OCI-LY7 (cell line): Measurements from ENCODE around the gene MYH11. TPM values are rescaled to one million over a fixed set of nuclear protein-coding genes. Genes with fewer than 3 reads are reported as not detected.
"Not testable (repeated sequence)": the region's sequence is repeated elsewhere in the genome, so short reads cannot be mapped to it uniquely, and the experiment has no call there.

Experiments
- BruUV-seq: library from RNA; stranded (reverse); fragments of 400-500 nt; replicated peaks from 2 replicates; lab custom pipeline; 2021; lab: Mats Ljungman, UMichigan
- CTCF ChIA-PET: fragments of 300-600 bp; sonication (Branson Sonifier 250); formaldehyde crosslinking; loops from one replicate; lab custom pipeline; 2022; ENCODE audit warnings: antibody characterized with exemption; ENCODE audit not compliant: unreplicated experiment; lab: Charles Lee
- POLR2A ChIA-PET: fragments of 300-600 bp; sonication (Branson Sonifier 250); formaldehyde crosslinking; loops from one replicate; lab custom pipeline; 2022; ENCODE audit warnings: antibody characterized with exemption; lab: Charles Lee
- DNase-seq: peaks from one replicate; pipeline ENCODE4 v3.0.0-alpha.2; 2015; ENCODE audit warnings: low spot score
- H2AFZ ChIP-seq: fragments of 200-600 bp; sonication (generic), shearing (Covaris generic); 2 replicates; pipeline ENCODE4 v1.6.1; 2014; ENCODE audit warnings: mild to moderate bottlenecking, antibody characterized with exemption, low read length, moderate library complexity
- H3K27ac ChIP-seq: fragments of 200-600 bp; sonication (generic); 2 replicates; pipeline ENCODE4 v1.5.1; 2014; ENCODE audit warnings: mixed run types, low read depth, mild to moderate bottlenecking, moderate library complexity, low read length, inconsistent platforms; ENCODE audit not compliant: poor library complexity, severe bottlenecking
- H3K36me3 ChIP-seq: fragments of 200-600 bp; sonication (generic); 2 replicates; pipeline ENCODE4 v1.6.1; 2014; ENCODE audit warnings: mild to moderate bottlenecking, antibody characterized with exemption, low read length, moderate library complexity, mixed read lengths; ENCODE audit not compliant: insufficient read depth
- H3K4me1 ChIP-seq: fragments of 200-600 bp; sonication (generic); 2 replicates; pipeline ENCODE4 v1.5.1; 2014; ENCODE audit warnings: mild to moderate bottlenecking, low read length; ENCODE audit not compliant: insufficient read depth, poor library complexity, severe bottlenecking
- H3K4me2 ChIP-seq: fragments of 200-600 bp; sonication (generic); 2 replicates; pipeline ENCODE4 v1.6.1; 2014; ENCODE audit warnings: mild to moderate bottlenecking, low read length
- H3K4me3 ChIP-seq: fragments of 200-600 bp; sonication (generic); 2 replicates; pipeline ENCODE4 v1.5.1; 2014; ENCODE audit warnings: mild to moderate bottlenecking, low read depth, low read length; ENCODE audit not compliant: poor library complexity, severe bottlenecking
- H3K79me2 ChIP-seq: fragments of 200-600 bp; sonication (generic); 2 replicates; pipeline ENCODE4 v1.6.1; 2016; ENCODE audit warnings: low read depth, mild to moderate bottlenecking, low read length, moderate library complexity, mixed read lengths; ENCODE audit not compliant: insufficient read depth
- H3K9me2 ChIP-seq: fragments of 200-600 bp; sonication (generic); 2 replicates; pipeline ENCODE4 v1.6.1; 2016; ENCODE audit warnings: mild to moderate bottlenecking, low read length, mixed read lengths; ENCODE audit not compliant: insufficient read depth
- H3K9me3 ChIP-seq: fragments of 200-600 bp; sonication (generic); 2 replicates; pipeline ENCODE4 v1.6.1; 2014; ENCODE audit warnings: mild to moderate bottlenecking, mixed run types, low read length, mixed read lengths
- H4K20me1 ChIP-seq: fragments of 200-600 bp; sonication (generic); 2 replicates; pipeline ENCODE4 v1.6.1; 2014; ENCODE audit warnings: mild to moderate bottlenecking, antibody characterized with exemption, low read length, moderate library complexity, mixed read lengths; ENCODE audit not compliant: insufficient read depth
- CTCF ChIP-seq: fragments of 200-600 bp; sonication (generic); conservative IDR thresholded peaks from 2 replicates; pipeline ENCODE4 v1.5.1; 2014; ENCODE audit warnings: mild to moderate bottlenecking, antibody characterized with exemption, low read length, moderate library complexity, mixed read lengths
- EZH2phosphoT487 ChIP-seq: fragments of 200-600 bp; sonication (generic); IDR thresholded peaks from 2 replicates; pipeline ENCODE4 v1.6.1; 2018; ENCODE audit warnings: low read depth, borderline replicate concordance, mild to moderate bottlenecking, mixed run types, antibody characterized with exemption, low read length, moderate library complexity, mixed read lengths
- intact Hi-C: fragments of 100-400 bp; cut with micrococcal nuclease; formaldehyde crosslinking; loops from one replicate; pipeline ENCODE4 v1.10.0; 2022; ENCODE audit not compliant: unreplicated experiment
- total RNA-seq, 2 experiments: library from RNA; depleted of rRNA in 1 of 2; stranded (reverse); fragments of >200 nt in 1 of 2; shearing (Covaris generic) in 1 of 2; gene quantifications; 2 replicates each; pipeline ENCODE4 v1.2.3, GENCODE V29; 2014 to 2022

The MYH11 gene
- total RNA-seq, 2 experiments from 2014 or later, result 5.7 to 33.8 TPM

DNA sequence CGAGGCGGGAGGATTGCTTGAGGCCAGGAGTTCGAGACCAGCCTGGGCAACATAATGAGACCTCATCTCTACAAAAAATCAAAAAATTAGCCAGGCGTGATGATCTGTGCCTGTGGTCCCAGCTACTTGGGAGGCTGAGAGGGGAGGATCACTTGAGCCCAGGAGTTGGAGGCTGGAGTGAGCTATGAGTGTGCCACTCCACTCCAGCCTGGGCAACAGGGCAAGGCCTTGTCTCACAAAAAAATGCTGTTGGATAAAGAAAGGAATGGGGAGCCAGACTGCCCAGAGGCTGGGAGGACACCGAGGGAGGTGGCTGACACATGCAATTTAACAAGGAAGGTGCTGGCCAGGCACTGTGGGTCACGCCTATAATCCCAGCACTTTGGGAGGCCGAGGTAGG lies 47.5 kb downstream of the MYH11 start:
- H3K9me3 ChIP-seq, DNase-seq, H3K27ac ChIP-seq, H3K4me1 ChIP-seq, H2AFZ ChIP-seq, BruUV-seq, CTCF ChIA-PET, H3K36me3 ChIP-seq, H3K4me2 ChIP-seq, H4K20me1 ChIP-seq, H3K79me2 ChIP-seq, H3K4me3 ChIP-seq, H3K9me2 ChIP-seq, intact Hi-C loops: not testable (repeated sequence)
- POLR2A ChIA-PET, result interaction anchor here (0.7 to 1.1 kb wide), 2 partner anchors 16 to 79 kb away, joined by 3 read pairs; partner anchors contain the start of gene CEP20

GRCh38 chr16:15808071-15808470 lies 48.8 kb downstream of the MYH11 start:
- Histone ChIP-seq H3K27ac (no peak overlapping the region), H3K36me3 (no peaks in the 10 kb centered on the region), H3K4me3 (no peak overlapping the region), H3K9me3 (no peaks in the 10 kb centered on the region), H3K79me2 (no peaks in the 10 kb centered on the region), H3K4me2 (no peak overlapping the region), H3K4me1 (no peaks in the 10 kb centered on the region), H3K9me2 (no peaks in the 10 kb centered on the region), H4K20me1 (no peaks in the 10 kb centered on the region), H2AFZ (no peak overlapping the region)
- intact Hi-C loops, result no loop called here
- ChIA-PET POLR2A (no interaction called here), CTCF (no interaction called here)
- DNase-seq, result no peak
- no TSS peak for BruUV-seq
- no peak for TF ChIP-seq CTCF
- no peak for TF ChIP-seq EZH2phosphoT487

DNA sequence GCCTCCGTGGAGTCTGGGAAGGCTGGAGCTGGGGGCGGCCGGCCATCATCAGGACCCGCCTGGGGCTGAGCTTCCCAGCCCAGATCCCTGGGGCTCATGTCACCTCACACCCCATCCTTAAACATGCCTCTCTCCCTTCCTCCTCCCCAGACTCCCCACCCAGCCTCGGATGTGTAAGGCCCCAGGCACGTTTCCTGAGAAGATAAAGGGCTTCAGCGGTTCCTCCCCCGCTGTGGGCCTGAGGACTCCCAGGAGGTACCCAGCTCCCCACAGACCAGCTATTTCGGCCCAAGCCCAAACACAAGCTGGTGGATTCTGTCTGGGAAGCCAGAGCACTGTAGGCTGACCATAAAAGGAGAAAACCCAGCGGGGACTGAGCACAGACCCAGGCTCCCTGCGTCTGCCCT lies 49.2 kb downstream of the MYH11 start:
- Histone ChIP-seq H3K27ac (no peak overlapping the region), H3K4me3 (no peak overlapping the region), H3K79me2 (no peaks in the 10 kb centered on the region), H3K4me1 (no peaks in the 10 kb centered on the region), H2AFZ (no peak overlapping the region), H3K9me3 (no peaks in the 10 kb centered on the region), H3K9me2 (no peaks in the 10 kb centered on the region), H3K36me3 (no peaks in the 10 kb centered on the region), H3K4me2 (no peak overlapping the region), H4K20me1 (no peaks in the 10 kb centered on the region)
- TF ChIP-seq EZH2phosphoT487, result no peak
- no peak for TF ChIP-seq CTCF
- ChIA-PET CTCF (no interaction called here), POLR2A (no interaction called here)
- DNase-seq, result no peak
- BruUV-seq, result no TSS peak
- intact Hi-C loops, result no loop called here
